ENCODE results near the gene AGRN.

Gene AGRN

DNA sequence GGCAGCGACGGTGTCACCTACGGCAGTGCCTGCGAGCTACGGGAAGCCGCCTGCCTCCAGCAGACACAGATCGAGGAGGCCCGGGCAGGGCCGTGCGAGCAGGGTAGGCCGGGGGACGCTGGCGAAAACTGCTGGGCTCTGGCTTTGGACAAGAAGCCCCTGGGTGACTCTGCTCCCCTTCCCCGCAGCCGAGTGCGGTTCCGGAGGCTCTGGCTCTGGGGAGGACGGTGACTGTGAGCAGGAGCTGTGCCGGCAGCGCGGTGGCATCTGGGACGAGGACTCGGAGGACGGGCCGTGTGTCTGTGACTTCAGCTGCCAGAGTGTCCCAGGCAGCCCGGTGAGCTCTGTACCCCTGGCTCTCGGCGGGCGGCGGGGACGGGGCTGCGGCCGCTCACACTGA is 24.0 kb downstream of the AGRN start:
- Histone ChIP-seq H2BK120ac (ENCODE audit: insufficient read depth, low read length, poor library complexity) (no peak overlapping the region), H3K79me2 (ENCODE audit: control insufficient read depth, insufficient read depth, low read length, poor library complexity) (no peaks in the 10 kb centered on the region), H4K91ac (ENCODE audit: low read depth, low read length) (no peak overlapping the region), H3K27me3 (ENCODE audit: insufficient read depth, low read length) (no peaks in the 10 kb centered on the region), H3K9me3 (ENCODE audit: insufficient read depth, low read depth, low read length) (peaks cover 4% of the 10 kb centered on the region), H2AK5ac (ENCODE audit: low read length) (no peak overlapping the region), H3K36me3 (ENCODE audit: control insufficient read depth in 1 of 2, insufficient read depth in 2 of 2, low read length in 2 of 2) (peaks cover 67 to 73% of the 10 kb centered on the region in 2 experiments), H4K8ac (ENCODE audit: low read depth, low read length) (no peak overlapping the region), H2BK12ac (ENCODE audit: low read length) (no peak overlapping the region), H3K27ac (ENCODE audit: low read depth, low read length) (no peak overlapping the region), H3K4ac (ENCODE audit: low read depth, low read length) (no peak overlapping the region), H2AFZ (ENCODE audit: insufficient read depth, low read length, poor library complexity) (no peak overlapping the region), H3K4me1 (ENCODE audit: control insufficient read depth in 1 of 2, insufficient read depth in 2 of 2, low read length in 2 of 2) (peaks cover 11 to 14% of the 10 kb centered on the region in 2 experiments), H3K4me3 (ENCODE audit: low read depth, low read length) (no peak overlapping the region), H3K4me2 (ENCODE audit: low read length) (no peak overlapping the region), H3K79me1 (ENCODE audit: low read length) (no peaks in the 10 kb centered on the region), H3K23ac (ENCODE audit: low read length) (no peak overlapping the region), H3K9ac (ENCODE audit: low read length) (no peak overlapping the region), H2BK5ac (ENCODE audit: low read depth, low read length, poor library complexity) (no peak overlapping the region), H4K12ac (ENCODE audit: low read depth, low read length) (no peak overlapping the region), H3K14ac (ENCODE audit: low read length) (no peak overlapping the region), H3K18ac (ENCODE audit: low read length) (no peak overlapping the region)
- no peak for DNase-seq
- no CpG with 5 or more reads among the region's 33 CpGs for WGBS (ENCODE audit: extremely low coverage, insufficient coverage, insufficient read length)

DNA sequence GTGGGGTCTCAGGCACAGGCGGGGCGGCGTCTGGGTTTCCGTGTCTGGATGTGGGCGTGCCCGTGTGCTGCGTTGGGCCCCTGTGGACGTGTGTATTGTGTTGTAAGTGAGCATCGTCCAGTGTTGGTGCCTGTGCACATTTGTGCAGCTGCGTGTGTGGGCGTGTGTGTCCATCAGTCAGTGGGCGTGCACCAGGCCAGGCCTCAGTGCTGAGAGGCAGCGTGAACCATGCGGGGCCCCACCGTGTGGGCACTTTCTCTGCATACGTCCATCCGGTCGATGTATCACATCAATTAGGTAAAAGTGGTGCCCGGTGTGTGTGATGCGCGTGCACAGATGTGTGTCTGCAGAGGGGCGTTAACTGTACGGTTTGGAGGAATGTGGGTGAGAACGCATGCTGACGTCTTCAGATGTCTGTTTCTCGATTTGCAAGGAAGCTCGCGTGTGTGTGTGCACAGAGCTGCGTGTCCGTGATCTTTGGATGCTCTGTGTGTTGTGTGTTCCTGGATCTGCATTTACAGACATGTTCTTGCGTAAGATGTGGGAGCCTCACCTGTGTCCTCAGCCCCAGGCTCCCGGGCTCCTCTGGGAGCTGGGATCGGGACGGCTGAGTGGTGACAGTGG is 24.6 kb downstream of the AGRN start:
- H3K9ac ChIP-seq (ENCODE audit: low read length) = no peak overlapping the region
- H3K36me3 ChIP-seq (ENCODE audit: control insufficient read depth in 1 of 2, insufficient read depth in 2 of 2, low read length in 2 of 2) = peaks cover 73 to 79% of the 10 kb centered on the region in 2 experiments
- H2BK12ac ChIP-seq (ENCODE audit: low read length) = no peak overlapping the region
- no peak overlapping the region for H3K4me2 ChIP-seq (ENCODE audit: low read length)
- no peak overlapping the region for H2AFZ ChIP-seq (ENCODE audit: insufficient read depth, low read length, poor library complexity)
- H3K18ac ChIP-seq (ENCODE audit: low read length) = no peak overlapping the region
- no peak overlapping the region for H3K27ac ChIP-seq (ENCODE audit: low read depth, low read length)
- no CpG with 5 or more reads among the region's 34 CpGs for whole genome bisulfite sequencing (ENCODE audit: extremely low coverage, insufficient coverage, insufficient read length)
- H4K91ac ChIP-seq (ENCODE audit: low read depth, low read length) = no peak overlapping the region
- H4K12ac ChIP-seq (ENCODE audit: low read depth, low read length) = no peak overlapping the region
- H3K4me1 ChIP-seq (ENCODE audit: control insufficient read depth in 1 of 2, insufficient read depth in 2 of 2, low read length in 2 of 2) = peaks cover 10 to 12% of the 10 kb centered on the region in 2 experiments
- H2AK5ac ChIP-seq (ENCODE audit: low read length) = no peak overlapping the region
- no peak overlapping the region for H3K4ac ChIP-seq (ENCODE audit: low read depth, low read length)
- peaks cover 4% of the 10 kb centered on the region for H3K9me3 ChIP-seq (ENCODE audit: insufficient read depth, low read depth, low read length)
- H3K4me3 ChIP-seq (ENCODE audit: low read depth, low read length) = no peak overlapping the region
- no peak overlapping the region for H2BK120ac ChIP-seq (ENCODE audit: insufficient read depth, low read length, poor library complexity)
- no peaks in the 10 kb centered on the region for H3K27me3 ChIP-seq (ENCODE audit: insufficient read depth, low read length)
- no peak for DNase-seq
- no peaks in the 10 kb centered on the region for H3K79me1 ChIP-seq (ENCODE audit: low read length)
- H4K8ac ChIP-seq (ENCODE audit: low read depth, low read length) = no peak overlapping the region
- H3K79me2 ChIP-seq (ENCODE audit: control insufficient read depth, insufficient read depth, low read length, poor library complexity) = no peaks in the 10 kb centered on the region
- H2BK5ac ChIP-seq (ENCODE audit: low read depth, low read length, poor library complexity) = no peak overlapping the region
- no peak overlapping the region for H3K23ac ChIP-seq (ENCODE audit: low read length)
- no peak overlapping the region for H3K14ac ChIP-seq (ENCODE audit: low read length)

DNA sequence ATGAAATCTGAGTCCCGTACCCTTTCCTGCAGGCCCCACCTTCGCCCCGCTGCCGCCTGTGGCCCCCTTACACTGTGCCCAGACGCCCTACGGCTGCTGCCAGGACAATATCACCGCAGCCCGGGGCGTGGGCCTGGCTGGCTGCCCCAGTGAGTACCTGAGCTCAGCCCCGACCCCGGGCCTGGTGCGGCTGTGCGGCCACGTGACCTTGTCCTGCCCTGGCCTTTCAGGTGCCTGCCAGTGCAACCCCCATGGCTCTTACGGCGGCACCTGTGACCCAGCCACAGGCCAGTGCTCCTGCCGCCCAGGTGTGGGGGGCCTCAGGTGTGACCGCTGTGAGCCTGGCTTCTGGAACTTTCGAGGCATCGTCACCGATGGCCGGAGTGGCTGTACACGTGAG is 25.2 kb downstream of the AGRN start:
- H3K4me1 ChIP-seq (ENCODE audit: control insufficient read depth in 1 of 2, insufficient read depth in 2 of 2, low read length in 2 of 2) = peaks cover 5 to 7% of the 10 kb centered on the region in 2 experiments
- no peak for DNase-seq
- no CpG with 5 or more reads among the region's 23 CpGs for WGBS (ENCODE audit: extremely low coverage, insufficient coverage, insufficient read length)

DNA sequence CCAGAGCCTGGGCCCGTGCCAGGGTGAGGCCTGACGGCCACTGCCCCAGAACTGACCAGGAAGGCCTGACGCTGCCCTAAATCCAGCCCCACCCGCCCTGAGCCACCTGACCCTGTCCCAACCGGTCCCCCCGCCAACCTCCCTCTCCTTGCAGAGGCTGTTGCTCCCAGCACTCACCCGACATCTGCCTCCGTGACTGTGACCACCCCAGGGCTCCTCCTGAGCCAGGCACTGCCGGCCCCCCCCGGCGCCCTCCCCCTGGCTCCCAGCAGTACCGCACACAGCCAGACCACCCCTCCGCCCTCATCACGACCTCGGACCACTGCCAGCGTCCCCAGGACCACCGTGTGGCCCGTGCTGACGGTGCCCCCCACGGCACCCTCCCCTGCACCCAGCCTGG is 26.3 kb downstream of the AGRN start:
- H3K9ac ChIP-seq (ENCODE audit: low read length) = no peak overlapping the region
- no peak overlapping the region for H2BK120ac ChIP-seq (ENCODE audit: insufficient read depth, low read length, poor library complexity)
- no peak overlapping the region for H2BK5ac ChIP-seq (ENCODE audit: low read depth, low read length, poor library complexity)
- DNase-seq = no peak
- H3K4me3 ChIP-seq (ENCODE audit: low read depth, low read length) = no peak overlapping the region
- H3K9me3 ChIP-seq (ENCODE audit: insufficient read depth, low read depth, low read length) = peaks cover 6% of the 10 kb centered on the region
- H2AK5ac ChIP-seq (ENCODE audit: low read length) = no peak overlapping the region
- H4K91ac ChIP-seq (ENCODE audit: low read depth, low read length) = no peak overlapping the region
- no peak overlapping the region for H4K12ac ChIP-seq (ENCODE audit: low read depth, low read length)
- H2AFZ ChIP-seq (ENCODE audit: insufficient read depth, low read length, poor library complexity) = no peak overlapping the region
- no peaks in the 10 kb centered on the region for H3K4me1 ChIP-seq (ENCODE audit: control insufficient read depth in 1 of 2, insufficient read depth in 2 of 2, low read length in 2 of 2)
- no peak overlapping the region for H3K27ac ChIP-seq (ENCODE audit: low read depth, low read length)
- no peaks in the 10 kb centered on the region for H3K27me3 ChIP-seq (ENCODE audit: insufficient read depth, low read length)
- peaks cover 86 to 93% of the 10 kb centered on the region in 2 experiments for H3K36me3 ChIP-seq (ENCODE audit: control insufficient read depth in 1 of 2, insufficient read depth in 2 of 2, low read length in 2 of 2)
- no peaks in the 10 kb centered on the region for H3K79me2 ChIP-seq (ENCODE audit: control insufficient read depth, insufficient read depth, low read length, poor library complexity)
- no peak overlapping the region for H2BK12ac ChIP-seq (ENCODE audit: low read length)
- H3K4ac ChIP-seq (ENCODE audit: low read depth, low read length) = no peak overlapping the region
- H3K18ac ChIP-seq (ENCODE audit: low read length) = no peak overlapping the region
- WGBS (ENCODE audit: extremely low coverage, insufficient coverage, insufficient read length) = no CpG with 5 or more reads among the region's 20 CpGs
- H3K4me2 ChIP-seq (ENCODE audit: low read length) = no peak overlapping the region
- no peak overlapping the region for H4K8ac ChIP-seq (ENCODE audit: low read depth, low read length)
- H3K23ac ChIP-seq (ENCODE audit: low read length) = no peak overlapping the region
- no peaks in the 10 kb centered on the region for H3K79me1 ChIP-seq (ENCODE audit: low read length)
- no peak overlapping the region for H3K14ac ChIP-seq (ENCODE audit: low read length)

More for the DNA sequence above, 25.2 kb downstream of the AGRN start:
- Histone ChIP-seq H3K14ac (ENCODE audit: low read length) (no peak overlapping the region), H4K91ac (ENCODE audit: low read depth, low read length) (no peak overlapping the region), H3K36me3 (ENCODE audit: control insufficient read depth in 1 of 2, insufficient read depth in 2 of 2, low read length in 2 of 2) (peaks cover 77 to 84% of the 10 kb centered on the region in 2 experiments), H4K12ac (ENCODE audit: low read depth, low read length) (no peak overlapping the region), H3K4ac (ENCODE audit: low read depth, low read length) (no peak overlapping the region), H3K23ac (ENCODE audit: low read length) (no peak overlapping the region), H4K8ac (ENCODE audit: low read depth, low read length) (no peak overlapping the region), H3K4me3 (ENCODE audit: low read depth, low read length) (no peak overlapping the region), H3K79me2 (ENCODE audit: control insufficient read depth, insufficient read depth, low read length, poor library complexity) (no peaks in the 10 kb centered on the region), H3K4me2 (ENCODE audit: low read length) (no peak overlapping the region), H2AK5ac (ENCODE audit: low read length) (no peak overlapping the region), H3K27ac (ENCODE audit: low read depth, low read length) (no peak overlapping the region), H3K27me3 (ENCODE audit: insufficient read depth, low read length) (no peaks in the 10 kb centered on the region), H2AFZ (ENCODE audit: insufficient read depth, low read length, poor library complexity) (no peak overlapping the region), H2BK5ac (ENCODE audit: low read depth, low read length, poor library complexity) (no peak overlapping the region), H3K79me1 (ENCODE audit: low read length) (no peaks in the 10 kb centered on the region), H3K9me3 (ENCODE audit: insufficient read depth, low read depth, low read length) (peaks cover 4% of the 10 kb centered on the region), H3K9ac (ENCODE audit: low read length) (no peak overlapping the region), H3K18ac (ENCODE audit: low read length) (no peak overlapping the region), H2BK12ac (ENCODE audit: low read length) (no peak overlapping the region), H2BK120ac (ENCODE audit: insufficient read depth, low read length, poor library complexity) (no peak overlapping the region)

Measured in trophoblast cell (in vitro differentiated cells and primary cell).